Measurements from ENCODE around the gene TRPM8.

- TF ChIP-seq CTCF (IDR thresholded peaks at IDR 0.05; ENCODE audit: borderline replicate concordance, extremely low read depth, low read length, poor library complexity, severe bottlenecking) (no peak), EZH2 (IDR thresholded peaks at IDR 0.05; ENCODE audit: borderline replicate concordance, low read depth, low read length, severe bottlenecking) (no peak)
These were observed 75.5 kb downstream of the TRPM8 start for GRCh38 chr2:233992513-233993217.

Measured in DND-41 (cell line).